Liver (tissue), 9 donors: ENCODE results near the gene KCNQ5. TPM values are rescaled to one million over a fixed set of nuclear protein-coding genes. Genes with fewer than 3 reads are reported as not detected.

Source experiments
- DNase-seq: peaks from one replicate; pipeline ENCODE4 v3.0.0-alpha.2; 2017; ENCODE audit warnings: low spot score
- H3K27ac ChIP-seq, 2 donors: one replicate each; pipeline ENCODE4 v1.7.0; 2013; ENCODE audit warnings: inconsistent platforms in 2 of 2, low read length in 2 of 2, control low read depth in 1 of 2, low read depth in 1 of 2, mild to moderate bottlenecking in 1 of 2
- H3K27me3 ChIP-seq, 4 donors: one replicate each; pipeline versions ENCODE4 v1.6.1 to v1.7.0; 2013; ENCODE audit warnings: low read length in 3 of 4, inconsistent platforms in 1 of 4, mild to moderate bottlenecking in 1 of 4, moderate library complexity in 1 of 4; ENCODE audit not compliant: control insufficient read depth in 4 of 4, insufficient read depth in 4 of 4
- H3K36me3 ChIP-seq, 4 donors: one replicate each; pipeline versions ENCODE4 v1.6.1 to v1.7.0; 2013; ENCODE audit warnings: low read length in 3 of 4, mild to moderate bottlenecking in 3 of 4, low read depth in 1 of 4, moderate library complexity in 1 of 4; ENCODE audit not compliant: control insufficient read depth in 4 of 4, insufficient read depth in 3 of 4
- H3K4me1 ChIP-seq, 4 donors: one replicate each; pipeline versions ENCODE4 v1.6.1 to v1.7.0; 2013; ENCODE audit warnings: low read length in 3 of 4, mild to moderate bottlenecking in 3 of 4, moderate library complexity in 1 of 4; ENCODE audit not compliant: control insufficient read depth in 4 of 4, insufficient read depth in 4 of 4
- H3K4me3 ChIP-seq, 3 donors: one replicate each; pipeline versions ENCODE4 v1.6.1 to v1.7.0; 2013; ENCODE audit warnings: low read length in 3 of 3, control low read depth in 1 of 3, low read depth in 1 of 3, mild to moderate bottlenecking in 1 of 3
- H3K9ac ChIP-seq, 2 donors: one replicate each; pipeline ENCODE4 v1.7.0; 2013; ENCODE audit warnings: low read length in 2 of 2, mild to moderate bottlenecking in 2 of 2, moderate library complexity in 2 of 2, control low read depth in 1 of 2, low read depth in 1 of 2
- H3K9me3 ChIP-seq, 4 donors: one replicate each; pipeline versions ENCODE4 v1.6.1 to v1.7.0; 2013; ENCODE audit warnings: low read length in 3 of 4; ENCODE audit not compliant: control insufficient read depth in 4 of 4
- ATF3 ChIP-seq: IDR thresholded peaks from 2 replicates; pipeline ENCODE4 v1.6.1; 2016; ENCODE audit warnings: antibody characterized with exemption
- CTCF ChIP-seq: fragments of 150-350 bp; IDR thresholded peaks from 2 replicates; pipeline ENCODE4 v1.5.1; 2017; ENCODE audit warnings: improper control_type of control experiment, low read depth, low read length; ENCODE audit not compliant: missing input control
- EGR1 ChIP-seq, 2 donors: IDR thresholded peaks; 2 replicates each; pipeline ENCODE4 v1.6.1; 2016 to 2018; ENCODE audit warnings: antibody characterized with exemption in 2 of 2, low read depth in 2 of 2
- FOXA1 ChIP-seq: IDR thresholded peaks from 2 replicates; pipeline ENCODE4 v1.6.1; 2016; ENCODE audit warnings: antibody characterized with exemption
- FOXA2 ChIP-seq: IDR thresholded peaks from 2 replicates; pipeline ENCODE4 v1.6.1; 2016; ENCODE audit warnings: antibody characterized with exemption
- GABPA ChIP-seq, 2 donors: IDR thresholded peaks in 1 of 2; conservative IDR thresholded peaks in 1 of 2; 2 replicates each; pipeline ENCODE4 v1.6.1; 2016; ENCODE audit warnings: antibody characterized with exemption in 2 of 2, mild to moderate bottlenecking in 1 of 2, moderate library complexity in 1 of 2
- HNF4A ChIP-seq, 2 donors: conservative IDR thresholded peaks; 2 replicates each; pipeline ENCODE4 v1.6.1; 2016; ENCODE audit warnings: antibody characterized with exemption in 2 of 2, mild to moderate bottlenecking in 2 of 2
- HNF4G ChIP-seq: IDR thresholded peaks from 2 replicates; pipeline ENCODE4 v1.6.1; 2016; ENCODE audit warnings: antibody characterized with exemption
- JUND ChIP-seq, 2 donors: IDR thresholded peaks; 2 replicates each; pipeline ENCODE4 v1.6.1; 2016; ENCODE audit warnings: antibody characterized with exemption in 2 of 2
- MAX ChIP-seq: IDR thresholded peaks from 2 replicates; pipeline ENCODE4 v1.6.1; 2016; ENCODE audit warnings: antibody characterized with exemption
- NR2F2 ChIP-seq: IDR thresholded peaks from 2 replicates; pipeline ENCODE4 v1.6.1; 2016; ENCODE audit warnings: antibody characterized with exemption
- RAD21 ChIP-seq, 2 donors: IDR thresholded peaks; 2 replicates each; pipeline ENCODE4 v1.6.1; 2016; ENCODE audit warnings: antibody characterized with exemption in 2 of 2, mild to moderate bottlenecking in 2 of 2
- REST ChIP-seq: IDR thresholded peaks from 2 replicates; pipeline ENCODE4 v1.6.1; 2016; ENCODE audit warnings: antibody characterized with exemption, mild to moderate bottlenecking
- RXRA ChIP-seq, 2 donors: IDR thresholded peaks; 2 replicates each; pipeline ENCODE4 v1.6.1; 2017 to 2018; ENCODE audit warnings: antibody characterized with exemption in 2 of 2, mild to moderate bottlenecking in 1 of 2
- SP1 ChIP-seq: IDR thresholded peaks from 2 replicates; pipeline ENCODE4 v1.6.1; 2018; ENCODE audit warnings: antibody characterized with exemption, mild to moderate bottlenecking
- TAF1 ChIP-seq: conservative IDR thresholded peaks from 2 replicates; pipeline ENCODE4 v1.6.1; 2016; ENCODE audit warnings: antibody characterized with exemption, mild to moderate bottlenecking
- YY1 ChIP-seq: IDR thresholded peaks from 2 replicates; pipeline ENCODE4 v1.6.1; 2016; ENCODE audit warnings: antibody characterized with exemption, mild to moderate bottlenecking
- ZBTB33 ChIP-seq: IDR thresholded peaks from 2 replicates; pipeline ENCODE4 v1.6.1; 2016; ENCODE audit warnings: antibody characterized with exemption
- WGBS: extraction: QIAGEN DNeasy Blood & Tissue Kit; methylation state at CpG from one replicate; pipeline ENCODE4 v1.1.7; 2013; 5-methylcytosine and 5-hydroxymethylcytosine counted together
- polyA plus RNA-seq, 2 donors: library from polyadenylated mRNA; stranded (reverse) in 1 of 2; unstranded in 1 of 2; fragments of 200-250 nt in 1 of 2; fragments of >200 nt in 1 of 2; fragmentation: Nextera tagmentation in 1 of 2; extraction: Ambion mirVana in 1 of 2; gene quantifications; one replicate each; pipeline versions ENCODE4 v1.2.1 to v1.2.3, GENCODE V29; 2013 to 2015
- total RNA-seq, 2 donors: library from RNA; depleted of rRNA; stranded (reverse); fragments of >200 nt; gene quantifications; one replicate each; pipeline ENCODE4 v1.2.3, GENCODE V29; 2014
- donor health status: healthy.
- donor health status: healthy.
- donor health status: healthy.
- donor health status: healthy.
- donor health status: healthy.

The KCNQ5 gene
- total and polyA plus RNA-seq, 4 donors = 0.02 to 1.1 (median 0.15) TPM

- Histone ChIP-seq H3K4me1 (no peaks in the 10 kb centered on the region), H3K4me3 (no peak overlapping the region), H3K36me3 (no peaks in the 10 kb centered on the region), H3K9me3 (no peaks in the 10 kb centered on the region), H3K9ac (no peak overlapping the region), H3K27me3 (no peaks in the 10 kb centered on the region), H3K27ac (no peak overlapping the region)
- WGBS = 71% methylated on average over 3 of the region's 3 CpGs
- no peak for TF ChIP-seq FOXA1
- TF ChIP-seq HNF4G = no peak
- TF ChIP-seq ATF3 = no peak
- no peak for TF ChIP-seq REST
- TF ChIP-seq GABPA (IDR thresholded peaks at IDR 0.05 in 1 of 2, conservative IDR thresholded peaks at IDR 0.05 in 1 of 2) = no peak
- no peak for TF ChIP-seq EGR1 (IDR thresholded peaks at IDR 0.05; ENCODE audit: low read depth in 2 of 2)
- no peak for TF ChIP-seq MAX
- no peak for TF ChIP-seq RXRA (IDR thresholded peaks at IDR 0.05)
- no peak for TF ChIP-seq RAD21 (IDR thresholded peaks at IDR 0.05)
- TF ChIP-seq FOXA2 = no peak
- no peak for TF ChIP-seq TAF1
- no peak for TF ChIP-seq YY1
- no peak for DNase-seq
Observed at GRCh38 chr6:72657407-72658197, 35.7 kb downstream of the KCNQ5 start.

- no peak for DNase-seq
- Histone ChIP-seq H3K36me3 (no peaks in the 10 kb centered on the region), H3K27me3 (no peaks in the 10 kb centered on the region), H3K4me1 (no peaks in the 10 kb centered on the region), H3K9me3 (no peaks in the 10 kb centered on the region), H3K9ac (no peak overlapping the region), H3K4me3 (no peak overlapping the region), H3K27ac (no peak overlapping the region)
- no peak for TF ChIP-seq TAF1
- TF ChIP-seq EGR1 (IDR thresholded peaks at IDR 0.05; ENCODE audit: low read depth in 2 of 2) = no peak
- TF ChIP-seq GABPA (IDR thresholded peaks at IDR 0.05 in 1 of 2, conservative IDR thresholded peaks at IDR 0.05 in 1 of 2) = no peak
- TF ChIP-seq RAD21 (IDR thresholded peaks at IDR 0.05) = no peak
- no peak for TF ChIP-seq HNF4A (conservative IDR thresholded peaks at IDR 0.05)
- TF ChIP-seq NR2F2 = no peak
- no peak for TF ChIP-seq JUND (IDR thresholded peaks at IDR 0.05)
- no peak for TF ChIP-seq ATF3
- TF ChIP-seq CTCF = no peak
- TF ChIP-seq MAX = no peak
- no peak for TF ChIP-seq RXRA (IDR thresholded peaks at IDR 0.05)
- no peak for TF ChIP-seq FOXA1
- TF ChIP-seq SP1 = no peak
- TF ChIP-seq YY1 = no peak
- TF ChIP-seq ZBTB33 = no peak
- TF ChIP-seq FOXA2 = no peak
- 78% methylated on average over 5 of the region's 5 CpGs for WGBS
Observed at GRCh38 chr6:72659754-72660153, 37.9 kb downstream of the KCNQ5 start.
